DND-41 (cell line): ENCODE results near the gene MEGF11.
"Not testable (repeated sequence)": the region's sequence is repeated elsewhere in the genome, so short reads cannot be mapped to it uniquely, and the experiment has no call there.

Source experiments
- ATAC-seq: fragments of 200-7000 bp; cut with Tn5 transposase; 3 replicates; pipeline ENCODE4 v1.9.1; 2021; ENCODE audit warnings: low read depth; ENCODE audit not compliant: insufficient read depth
- DNase-seq: peaks from one replicate; pipeline ENCODE4 v3.0.0-alpha.2; 2020
- H2AFZ ChIP-seq: 2 replicates; pipeline ENCODE4 v1.6.0; 2012; ENCODE audit warnings: low read depth, low read length
- H3K27ac ChIP-seq: 2 replicates; pipeline ENCODE4 v1.5.1; 2012; ENCODE audit warnings: low read length, inconsistent platforms
- H3K27me3 ChIP-seq: fragments of 200-600 bp; sonication (generic); 2 replicates; pipeline ENCODE4 v1.6.0; 2012; ENCODE audit warnings: low read length, mild to moderate bottlenecking, inconsistent platforms; ENCODE audit not compliant: insufficient read depth, poor library complexity
- H3K36me3 ChIP-seq: 2 replicates; pipeline ENCODE4 v1.5.1; 2012; ENCODE audit warnings: low read length, inconsistent platforms; ENCODE audit not compliant: insufficient read depth
- H3K4me1 ChIP-seq: 2 replicates; pipeline ENCODE4 v1.5.1; 2012; ENCODE audit warnings: mild to moderate bottlenecking, low read length; ENCODE audit not compliant: insufficient read depth
- H3K4me2 ChIP-seq: 2 replicates; pipeline ENCODE4 v1.6.0; 2012; ENCODE audit warnings: mild to moderate bottlenecking, moderate library complexity, low read length, inconsistent platforms; ENCODE audit not compliant: insufficient read depth
- H3K4me3 ChIP-seq, 2 experiments: fragments of 200-600 bp in 1 of 2; shearing (Covaris generic) in 1 of 2; 2 replicates each; pipeline ENCODE4 v1.5.1; 2012 to 2016; ENCODE audit warnings: inconsistent platforms in 2 of 2, low read length in 2 of 2, mild to moderate bottlenecking in 2 of 2, low read depth in 1 of 2, moderate library complexity in 1 of 2
- H3K79me2 ChIP-seq: 2 replicates; pipeline ENCODE4 v1.6.0; 2012; ENCODE audit warnings: low read length, inconsistent platforms; ENCODE audit not compliant: insufficient read depth
- H3K9ac ChIP-seq: 2 replicates; pipeline ENCODE4 v1.6.0; 2012; ENCODE audit warnings: low read depth, mild to moderate bottlenecking, inconsistent platforms, low read length, moderate library complexity
- H3K9me3 ChIP-seq: 2 replicates; pipeline ENCODE4 v1.5.1; 2012; ENCODE audit warnings: low read length, moderate library complexity, mild to moderate bottlenecking, inconsistent platforms; ENCODE audit not compliant: insufficient read depth, severe bottlenecking
- H4K20me1 ChIP-seq: 2 replicates; pipeline ENCODE4 v1.6.0; 2012; ENCODE audit warnings: low read length; ENCODE audit not compliant: insufficient read depth
- EZH2 ChIP-seq: IDR thresholded peaks from 3 replicates; pipeline ENCODE4 v1.6.1; 2012; ENCODE audit warnings: borderline replicate concordance, low read depth, mild to moderate bottlenecking, moderate library complexity, low read length, inconsistent platforms; ENCODE audit not compliant: severe bottlenecking
- TF ChIP-seq, protein P1 (sequence below): IDR thresholded peaks from 2 replicates; pipeline ENCODE4 v1.5.1; 2012; ENCODE audit warnings: borderline replicate concordance, low read length, moderate library complexity, mild to moderate bottlenecking; ENCODE audit not compliant: poor library complexity, severe bottlenecking; ENCODE audit errors: extremely low read depth

The MEGF11 gene

DNA sequence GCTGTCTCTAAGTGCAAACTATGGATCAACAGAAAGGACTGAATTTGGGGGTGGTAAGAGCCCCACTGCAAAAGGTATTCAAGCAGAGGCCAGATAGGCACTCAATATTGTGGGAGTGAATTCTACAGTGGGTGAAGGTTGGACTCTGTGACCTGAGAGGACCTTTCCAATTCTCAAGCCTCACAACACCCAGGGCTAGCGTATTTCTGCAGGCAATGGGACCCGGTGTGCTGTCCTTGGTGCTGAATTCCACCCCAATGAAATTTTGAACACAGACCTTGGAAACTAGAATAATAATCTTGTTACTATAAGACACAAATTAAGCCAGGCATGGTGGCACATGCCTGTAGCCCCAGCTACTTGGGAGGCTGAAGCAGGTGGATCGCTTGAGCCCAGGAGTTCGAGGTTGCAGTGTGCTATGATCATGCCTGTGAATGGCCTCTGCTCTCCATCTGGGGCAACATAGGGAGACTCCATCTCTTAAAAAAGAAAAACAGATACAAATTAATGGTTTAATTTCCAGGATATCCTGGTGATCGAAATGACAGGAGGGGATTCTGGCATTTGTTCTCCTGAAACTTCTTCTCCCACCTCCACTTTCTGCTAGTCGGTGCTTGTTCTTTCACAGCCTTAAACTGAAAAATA lies 248.8 kb downstream of the MEGF11 start:
- TF ChIP-seq, protein P1, sequence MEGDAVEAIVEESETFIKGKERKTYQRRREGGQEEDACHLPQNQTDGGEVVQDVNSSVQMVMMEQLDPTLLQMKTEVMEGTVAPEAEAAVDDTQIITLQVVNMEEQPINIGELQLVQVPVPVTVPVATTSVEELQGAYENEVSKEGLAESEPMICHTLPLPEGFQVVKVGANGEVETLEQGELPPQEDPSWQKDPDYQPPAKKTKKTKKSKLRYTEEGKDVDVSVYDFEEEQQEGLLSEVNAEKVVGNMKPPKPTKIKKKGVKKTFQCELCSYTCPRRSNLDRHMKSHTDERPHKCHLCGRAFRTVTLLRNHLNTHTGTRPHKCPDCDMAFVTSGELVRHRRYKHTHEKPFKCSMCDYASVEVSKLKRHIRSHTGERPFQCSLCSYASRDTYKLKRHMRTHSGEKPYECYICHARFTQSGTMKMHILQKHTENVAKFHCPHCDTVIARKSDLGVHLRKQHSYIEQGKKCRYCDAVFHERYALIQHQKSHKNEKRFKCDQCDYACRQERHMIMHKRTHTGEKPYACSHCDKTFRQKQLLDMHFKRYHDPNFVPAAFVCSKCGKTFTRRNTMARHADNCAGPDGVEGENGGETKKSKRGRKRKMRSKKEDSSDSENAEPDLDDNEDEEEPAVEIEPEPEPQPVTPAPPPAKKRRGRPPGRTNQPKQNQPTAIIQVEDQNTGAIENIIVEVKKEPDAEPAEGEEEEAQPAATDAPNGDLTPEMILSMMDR: no peak
- TF ChIP-seq EZH2: no peak
- no peak overlapping the region for H3K9ac ChIP-seq
- H3K27ac ChIP-seq: no peak overlapping the region
- no peak overlapping the region for H2AFZ ChIP-seq
- H4K20me1 ChIP-seq: no peaks in the 10 kb centered on the region
- H3K9me3 ChIP-seq: no peaks in the 10 kb centered on the region
- H3K4me1 ChIP-seq: no peaks in the 10 kb centered on the region
- H3K36me3 ChIP-seq: no peaks in the 10 kb centered on the region
- DNase-seq (peak; percentile 45), ATAC-seq (0 out of 3 replicates have a peak, but pooled peaks have one; percentile 33)
- no peaks in the 10 kb centered on the region for H3K27me3 ChIP-seq
- no peak overlapping the region for H3K4me3 ChIP-seq
- no peak overlapping the region for H3K4me2 ChIP-seq
- no peaks in the 10 kb centered on the region for H3K79me2 ChIP-seq

DNA sequence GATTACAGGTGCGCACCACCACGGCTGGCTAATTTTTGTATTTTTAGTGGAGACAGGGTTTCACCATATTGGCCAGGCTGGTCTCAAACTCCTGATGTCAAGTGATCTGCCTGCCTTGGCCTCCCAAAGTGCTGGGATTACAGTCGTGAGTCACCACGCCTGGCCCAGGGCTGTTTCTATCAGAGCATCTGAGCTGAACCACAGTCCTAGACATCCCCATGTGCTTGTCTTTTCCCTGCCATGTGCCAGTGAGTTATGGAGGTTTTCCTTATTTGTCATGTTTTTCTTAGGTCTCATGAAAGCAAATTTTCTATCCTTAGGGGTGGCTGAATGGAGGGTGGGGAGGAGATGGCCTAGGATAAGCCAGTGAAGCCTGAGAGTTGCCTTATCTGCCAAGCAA lies 250.4 kb downstream of the MEGF11 start:
- H3K9me3 ChIP-seq, H3K4me3 ChIP-seq, H3K4me1 ChIP-seq, H3K79me2 ChIP-seq, H3K4me2 ChIP-seq, H2AFZ ChIP-seq, H3K27me3 ChIP-seq, ATAC-seq, H3K9ac ChIP-seq, H4K20me1 ChIP-seq, H3K27ac ChIP-seq, H3K36me3 ChIP-seq, DNase-seq: not testable (repeated sequence)

DNA sequence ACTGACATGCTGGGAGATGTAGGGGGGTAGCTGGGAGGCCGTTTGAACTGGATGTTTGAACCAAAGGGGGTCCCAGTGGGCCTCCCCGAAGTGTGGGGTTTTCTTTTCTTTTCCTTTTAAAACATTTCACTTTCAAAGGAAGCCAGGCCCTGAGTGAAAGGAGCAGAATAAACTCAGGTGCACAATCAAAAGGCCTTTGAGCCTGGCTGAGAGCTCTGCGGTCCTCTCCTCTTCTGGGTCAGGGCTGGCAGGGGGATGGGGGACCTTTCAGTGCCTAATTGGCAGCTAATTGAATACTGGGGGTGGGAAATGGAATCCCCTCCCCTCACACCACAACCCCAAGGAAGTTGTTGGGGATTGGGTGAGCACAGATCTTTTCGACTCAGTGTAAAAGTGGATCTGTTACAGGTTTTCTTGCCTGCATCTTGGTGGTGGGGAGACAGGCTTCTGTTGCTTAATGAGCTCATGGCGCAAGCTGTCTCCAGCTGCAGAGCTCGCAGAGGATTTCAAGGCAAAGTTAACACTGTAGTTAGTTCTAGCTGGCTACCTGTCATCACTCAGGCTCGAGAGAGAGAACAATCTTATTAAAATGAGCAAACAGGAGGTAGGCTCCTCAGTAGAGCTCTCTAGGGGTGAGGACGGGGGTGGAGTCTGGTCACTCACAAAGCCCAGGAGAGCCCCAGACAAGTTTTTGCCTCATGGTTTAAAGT lies 251.7 kb downstream of the MEGF11 start:
- ATAC-seq: no peak
- DNase-seq: no peak
- Histone ChIP-seq H3K27me3 (no peaks in the 10 kb centered on the region), H3K9me3 (no peaks in the 10 kb centered on the region), H3K36me3 (no peaks in the 10 kb centered on the region), H3K4me2 (no peak overlapping the region), H4K20me1 (no peaks in the 10 kb centered on the region), H3K9ac (no peak overlapping the region), H3K4me3 (no peak overlapping the region), H2AFZ (no peak overlapping the region), H3K79me2 (no peaks in the 10 kb centered on the region), H3K27ac (no peak overlapping the region), H3K4me1 (no peaks in the 10 kb centered on the region)
- TF ChIP-seq EZH2: no peak
- TF ChIP-seq, protein P1: no peak

DNA sequence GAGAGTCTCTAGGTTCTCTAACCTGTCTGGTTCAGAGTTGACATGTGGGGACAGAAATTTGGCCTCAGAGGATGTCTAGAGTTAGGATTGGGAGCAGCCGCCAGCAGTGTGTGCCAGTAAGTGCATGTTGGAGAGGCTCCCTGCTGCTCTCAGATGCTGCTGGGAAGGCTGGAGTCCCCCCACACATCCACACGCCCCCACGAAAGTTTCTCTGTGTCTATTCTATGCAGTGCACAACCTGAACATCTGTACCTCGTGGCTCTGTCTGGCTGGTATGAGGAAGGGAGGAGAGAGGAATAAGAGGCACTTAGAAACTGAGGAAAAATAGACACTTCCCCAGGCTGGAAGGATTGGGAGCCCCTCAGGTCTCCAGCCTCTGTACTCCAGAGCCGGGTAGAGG lies 252.5 kb downstream of the MEGF11 start:
- Histone ChIP-seq H3K4me3 (no peak overlapping the region), H3K4me2 (no peak overlapping the region), H3K9ac (no peak overlapping the region), H3K27ac (no peak overlapping the region), H3K9me3 (no peaks in the 10 kb centered on the region), H3K4me1 (no peaks in the 10 kb centered on the region), H2AFZ (no peak overlapping the region), H3K27me3 (no peaks in the 10 kb centered on the region), H3K36me3 (no peaks in the 10 kb centered on the region), H4K20me1 (no peaks in the 10 kb centered on the region), H3K79me2 (no peaks in the 10 kb centered on the region)
- DNase-seq (no peak), ATAC-seq (no peak)
- no peak for TF ChIP-seq EZH2
- TF ChIP-seq, protein P1: no peak
